Measurements from ENCODE around the gene VAMP2. TPM values are rescaled to one million over a fixed set of nuclear protein-coding genes. Genes with fewer than 3 reads are reported as not detected.

VAMP2 gene
- total and polyA plus RNA-seq, 10 of the 15 experiments (the other 5 are each of a cell fraction or from before 2014, with no cell fraction given): 3.0 to 35.2 (median 25.0) TPM

DNA sequence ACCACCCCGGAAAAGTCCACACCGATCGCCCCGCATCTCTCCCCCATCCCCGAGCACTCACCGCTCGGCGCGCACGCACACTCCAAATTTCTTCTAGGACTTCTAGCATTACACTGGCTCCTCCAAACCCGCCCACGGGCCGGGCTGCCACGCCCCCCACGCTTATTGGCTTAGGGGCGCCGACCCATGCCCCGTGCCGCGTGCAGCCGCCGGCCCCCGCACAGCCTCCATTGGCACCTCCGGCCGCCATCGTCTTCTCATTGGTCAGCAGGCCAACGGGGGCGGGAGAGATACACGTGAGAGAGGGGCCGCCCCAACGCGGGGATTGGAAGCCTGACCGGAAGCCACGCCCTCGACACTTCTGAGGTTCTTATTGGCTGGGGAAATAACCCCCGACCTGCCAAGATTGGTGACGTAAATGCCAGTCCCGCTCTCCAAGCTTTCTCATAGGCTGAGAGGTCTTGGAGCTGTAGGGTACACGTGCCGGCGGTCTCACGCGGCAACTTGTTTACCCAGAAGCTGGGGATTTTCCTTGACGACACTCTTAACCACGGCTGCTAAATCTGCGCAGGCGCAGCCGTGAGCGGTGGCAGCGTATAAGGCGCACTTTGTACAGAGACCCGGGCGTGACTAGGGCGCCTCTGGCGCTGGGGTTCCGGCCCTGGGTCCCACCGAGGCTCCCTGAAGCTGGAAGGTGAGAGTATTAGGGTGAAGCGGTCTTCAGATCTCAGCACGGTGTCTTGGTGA is 6.3 kb downstream of the VAMP2 start (continued):
- TF ChIP-seq BCL11A (IDR thresholded peaks at IDR 0.05; ENCODE audit: low read depth, low read length): no peak
- TF ChIP-seq, protein P1, sequence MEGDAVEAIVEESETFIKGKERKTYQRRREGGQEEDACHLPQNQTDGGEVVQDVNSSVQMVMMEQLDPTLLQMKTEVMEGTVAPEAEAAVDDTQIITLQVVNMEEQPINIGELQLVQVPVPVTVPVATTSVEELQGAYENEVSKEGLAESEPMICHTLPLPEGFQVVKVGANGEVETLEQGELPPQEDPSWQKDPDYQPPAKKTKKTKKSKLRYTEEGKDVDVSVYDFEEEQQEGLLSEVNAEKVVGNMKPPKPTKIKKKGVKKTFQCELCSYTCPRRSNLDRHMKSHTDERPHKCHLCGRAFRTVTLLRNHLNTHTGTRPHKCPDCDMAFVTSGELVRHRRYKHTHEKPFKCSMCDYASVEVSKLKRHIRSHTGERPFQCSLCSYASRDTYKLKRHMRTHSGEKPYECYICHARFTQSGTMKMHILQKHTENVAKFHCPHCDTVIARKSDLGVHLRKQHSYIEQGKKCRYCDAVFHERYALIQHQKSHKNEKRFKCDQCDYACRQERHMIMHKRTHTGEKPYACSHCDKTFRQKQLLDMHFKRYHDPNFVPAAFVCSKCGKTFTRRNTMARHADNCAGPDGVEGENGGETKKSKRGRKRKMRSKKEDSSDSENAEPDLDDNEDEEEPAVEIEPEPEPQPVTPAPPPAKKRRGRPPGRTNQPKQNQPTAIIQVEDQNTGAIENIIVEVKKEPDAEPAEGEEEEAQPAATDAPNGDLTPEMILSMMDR (IDR thresholded peaks at IDR 0.05 in 2 of 3, conservative IDR thresholded peaks at IDR 0.05 in 1 of 3; ENCODE audit: control insufficient read depth in 2 of 3, extremely low read depth in 1 of 3, insufficient read depth in 1 of 3, low read depth in 3 of 3, low read length in 3 of 3): peak in 1 of 3 experiments; percentile 23; a peak in 1 of 6 replicates
- TF ChIP-seq, protein P2, sequence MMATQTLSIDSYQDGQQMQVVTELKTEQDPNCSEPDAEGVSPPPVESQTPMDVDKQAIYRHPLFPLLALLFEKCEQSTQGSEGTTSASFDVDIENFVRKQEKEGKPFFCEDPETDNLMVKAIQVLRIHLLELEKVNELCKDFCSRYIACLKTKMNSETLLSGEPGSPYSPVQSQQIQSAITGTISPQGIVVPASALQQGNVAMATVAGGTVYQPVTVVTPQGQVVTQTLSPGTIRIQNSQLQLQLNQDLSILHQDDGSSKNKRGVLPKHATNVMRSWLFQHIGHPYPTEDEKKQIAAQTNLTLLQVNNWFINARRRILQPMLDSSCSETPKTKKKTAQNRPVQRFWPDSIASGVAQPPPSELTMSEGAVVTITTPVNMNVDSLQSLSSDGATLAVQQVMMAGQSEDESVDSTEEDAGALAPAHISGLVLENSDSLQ (IDR thresholded peaks at IDR 0.05): peak; percentile 97

DNA sequence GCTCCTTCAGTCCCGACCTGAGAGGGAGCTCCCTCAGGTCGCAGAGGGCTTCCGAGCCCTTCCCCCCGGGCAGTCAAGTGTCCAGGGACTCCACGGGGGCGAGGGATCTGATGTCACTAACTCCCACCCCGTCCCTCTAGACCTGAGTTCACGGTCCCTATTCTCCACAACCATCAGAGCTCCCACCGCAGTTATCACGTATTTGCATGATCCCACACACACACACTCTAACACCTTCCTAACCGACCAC is 6.8 kb downstream of the VAMP2 start:
- Histone ChIP-seq H3K27me3 (replicated peaks in 1 of 2; ENCODE audit: control insufficient read depth in 2 of 2, insufficient read depth in 2 of 2, low read length in 1 of 2) (no peaks in the 10 kb centered on the region), H3K79me2 (ENCODE audit: control insufficient read depth, insufficient read depth, low read length) (peaks cover 17% of the 10 kb centered on the region), H3K27ac (ENCODE audit: control insufficient read depth, insufficient read depth) (peak overlapping the region; percentile 76), H4K20me1 (ENCODE audit: control insufficient read depth, insufficient read depth) (no peaks in the 10 kb centered on the region), H3K9me3 (replicated peaks; ENCODE audit: control insufficient read depth, insufficient read depth, low read length) (no peaks in the 10 kb centered on the region), H3K9ac (ENCODE audit: control insufficient read depth, insufficient read depth, low read length) (peak overlapping the region; percentile 77), H3K4me1 (ENCODE audit: control insufficient read depth, insufficient read depth, low read length) (peaks cover 18% of the 10 kb centered on the region), H3K36me3 (ENCODE audit: control insufficient read depth in 2 of 2, insufficient read depth in 2 of 2, low read length in 1 of 2) (peaks cover 0 to 3% of the 10 kb centered on the region in 2 experiments; a peak in 1 of 4 replicates), H3K4me3 (peak overlapping the region; percentile 74), H3K4me2 (ENCODE audit: control insufficient read depth, insufficient read depth) (peak overlapping the region; percentile 99), H2AFZ (ENCODE audit: control insufficient read depth, low read depth, low read length) (peak overlapping the region; percentile 64; the same call in 1 of the 2 replicates)
- no peak for DNase-seq (ENCODE audit: low read depth, low spot score)
- no peak for FAIRE-seq
- intact Hi-C loops (cut with micrococcal nuclease; ENCODE audit: unreplicated experiment) (loop anchor here (1.0 kb wide), 2 partner anchors 17 to 36 kb away; no protein-coding TSS in a partner anchor), in situ Hi-C loops (cut with MboI) (no loop called here)
- ChIA-PET POLR2A (interaction anchor here (0.5 to 7.5 kb wide), 16 partner anchors 14 to 469 kb away, joined by 3 to 71 read pairs (median 6); partner anchors contain the start of genes ALOXE3, AURKB, BORCS6 and RANGRF), CTCF (interaction anchor here (0.6 to 5.3 kb wide), 6 partner anchors 17 to 66 kb away, joined by 3 to 46 read pairs (median 13); partner anchors contain the start of gene HES7), RAD21 (ENCODE audit: unreplicated experiment) (interaction anchor here (0.9 to 4.1 kb wide), 14 partner anchors 11 to 91 kb away, joined by 3 to 33 read pairs (median 4); partner anchors contain the start of gene AURKB), SMC1A (ENCODE audit: uncharacterized antibody, unreplicated experiment) (interaction anchor here (1.4 to 5.1 kb wide), 11 partner anchors 17 to 139 kb away, joined by 4 to 42 read pairs (median 6); partner anchors contain the start of genes ALOXE3, AURKB, CTC1 and HES7)
- TSS peak; percentile 66 for BruUV-seq (replicated peaks)
- WGBS (ENCODE audit: insufficient coverage, insufficient replicate concordance, low lambda C conversion rate, missing lambda C conversion rate): 5% methylated on average over 11 of the region's 11 CpGs
- no peak for ATAC-seq
- TF ChIP-seq, protein P3, sequence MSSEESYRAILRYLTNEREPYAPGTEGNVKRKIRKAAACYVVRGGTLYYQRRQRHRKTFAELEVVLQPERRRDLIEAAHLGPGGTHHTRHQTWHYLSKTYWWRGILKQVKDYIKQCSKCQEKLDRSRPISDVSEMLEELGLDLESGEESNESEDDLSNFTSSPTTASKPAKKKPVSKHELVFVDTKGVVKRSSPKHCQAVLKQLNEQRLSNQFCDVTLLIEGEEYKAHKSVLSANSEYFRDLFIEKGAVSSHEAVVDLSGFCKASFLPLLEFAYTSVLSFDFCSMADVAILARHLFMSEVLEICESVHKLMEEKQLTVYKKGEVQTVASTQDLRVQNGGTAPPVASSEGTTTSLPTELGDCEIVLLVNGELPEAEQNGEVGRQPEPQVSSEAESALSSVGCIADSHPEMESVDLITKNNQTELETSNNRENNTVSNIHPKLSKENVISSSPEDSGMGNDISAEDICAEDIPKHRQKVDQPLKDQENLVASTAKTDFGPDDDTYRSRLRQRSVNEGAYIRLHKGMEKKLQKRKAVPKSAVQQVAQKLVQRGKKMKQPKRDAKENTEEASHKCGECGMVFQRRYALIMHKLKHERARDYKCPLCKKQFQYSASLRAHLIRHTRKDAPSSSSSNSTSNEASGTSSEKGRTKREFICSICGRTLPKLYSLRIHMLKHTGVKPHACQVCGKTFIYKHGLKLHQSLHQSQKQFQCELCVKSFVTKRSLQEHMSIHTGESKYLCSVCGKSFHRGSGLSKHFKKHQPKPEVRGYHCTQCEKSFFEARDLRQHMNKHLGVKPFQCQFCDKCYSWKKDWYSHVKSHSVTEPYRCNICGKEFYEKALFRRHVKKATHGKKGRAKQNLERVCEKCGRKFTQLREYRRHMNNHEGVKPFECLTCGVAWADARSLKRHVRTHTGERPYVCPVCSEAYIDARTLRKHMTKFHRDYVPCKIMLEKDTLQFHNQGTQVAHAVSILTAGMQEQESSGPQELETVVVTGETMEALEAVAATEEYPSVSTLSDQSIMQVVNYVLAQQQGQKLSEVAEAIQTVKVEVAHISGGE (CRISPR knock-in tag; IDR thresholded peaks at IDR 0.05): no peak
- TF ChIP-seq EP300 (IDR thresholded peaks at IDR 0.05; ENCODE audit: borderline replicate concordance in 1 of 2, control insufficient read depth in 1 of 2, low read depth in 2 of 2, low read length in 2 of 2) (0 out of 4 replicates have a peak, but pooled peaks of 1 of the 2 experiments have one; percentile 34), LARP7 (IDR thresholded peaks at IDR 0.05) (peak; percentile 50; the same call in 1 of the 2 replicates), RELB (IDR thresholded peaks at IDR 0.05; ENCODE audit: low read depth) (0 out of 2 replicates have a peak, but pooled peaks have one; percentile 58)
- TF ChIP-seq, protein P4, sequence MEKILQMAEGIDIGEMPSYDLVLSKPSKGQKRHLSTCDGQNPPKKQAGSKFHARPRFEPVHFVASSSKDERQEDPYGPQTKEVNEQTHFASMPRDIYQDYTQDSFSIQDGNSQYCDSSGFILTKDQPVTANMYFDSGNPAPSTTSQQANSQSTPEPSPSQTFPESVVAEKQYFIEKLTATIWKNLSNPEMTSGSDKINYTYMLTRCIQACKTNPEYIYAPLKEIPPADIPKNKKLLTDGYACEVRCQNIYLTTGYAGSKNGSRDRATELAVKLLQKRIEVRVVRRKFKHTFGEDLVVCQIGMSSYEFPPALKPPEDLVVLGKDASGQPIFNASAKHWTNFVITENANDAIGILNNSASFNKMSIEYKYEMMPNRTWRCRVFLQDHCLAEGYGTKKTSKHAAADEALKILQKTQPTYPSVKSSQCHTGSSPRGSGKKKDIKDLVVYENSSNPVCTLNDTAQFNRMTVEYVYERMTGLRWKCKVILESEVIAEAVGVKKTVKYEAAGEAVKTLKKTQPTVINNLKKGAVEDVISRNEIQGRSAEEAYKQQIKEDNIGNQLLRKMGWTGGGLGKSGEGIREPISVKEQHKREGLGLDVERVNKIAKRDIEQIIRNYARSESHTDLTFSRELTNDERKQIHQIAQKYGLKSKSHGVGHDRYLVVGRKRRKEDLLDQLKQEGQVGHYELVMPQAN (conservative IDR thresholded peaks at IDR 0.05): no peak; the same call in 1 of the 2 replicates

All from GM12878 (cell line).